Panc1 (cell line): ENCODE data around the gene MYH2. TPM values are rescaled to one million over a fixed set of nuclear protein-coding genes. Genes with fewer than 3 reads are reported as not detected.

Experiments
- ATAC-seq: fragments of 200-7000 bp; cut with Tn5 transposase; 2 replicates; pipeline ENCODE4 v1.9.1; 2020; ENCODE audit warnings: mild to moderate bottlenecking, moderate library complexity
- BruUV-seq: library from RNA; stranded (reverse); fragments of 400-500 nt; replicated peaks from 2 replicates; lab custom pipeline; 2021; lab: Mats Ljungman, UMichigan
- CTCF ChIA-PET: fragments of 300-600 bp; sonication (Branson Sonifier 250); formaldehyde crosslinking; loops from one replicate; lab custom pipeline; 2022; ENCODE audit warnings: antibody characterized with exemption; lab: Charles Lee
- POLR2A ChIA-PET: fragments of 300-600 bp; sonication (Branson Sonifier 250); formaldehyde crosslinking; loops from one replicate; lab custom pipeline; 2022; ENCODE audit warnings: antibody characterized with exemption; lab: Charles Lee
- DNase-seq: peaks from one replicate; pipeline ENCODE4 v3.0.0-alpha.2; 2010; ENCODE audit warnings: low read depth, low spot score
- H3K27ac ChIP-seq: 2 replicates; pipeline ENCODE4 v1.5.1; 2011; ENCODE audit warnings: mild to moderate bottlenecking, low read length, inconsistent platforms
- H3K27me3 ChIP-seq: fragments of 200-500 bp; sonication (Bioruptor generic); 2 replicates; pipeline ENCODE4 v1.6.0; 2014; ENCODE audit warnings: low read length, inconsistent platforms; ENCODE audit not compliant: control insufficient read depth, insufficient read depth
- H3K36me3 ChIP-seq: fragments of 200-500 bp; sonication (Bioruptor generic); 2 replicates; pipeline ENCODE4 v1.5.1; 2014; ENCODE audit warnings: inconsistent platforms, mild to moderate bottlenecking, low read length, moderate library complexity; ENCODE audit not compliant: control insufficient read depth, insufficient read depth
- H3K4me1 ChIP-seq: 2 replicates; pipeline ENCODE4 v1.5.1; 2011; ENCODE audit warnings: inconsistent platforms, mild to moderate bottlenecking, low read length, moderate library complexity; ENCODE audit not compliant: control insufficient read depth, insufficient read depth
- H3K4me3 ChIP-seq, 2 experiments: 2 replicates each; pipeline ENCODE4 v1.5.1; 2011 to 2012; ENCODE audit warnings: low read depth in 2 of 2, low read length in 2 of 2, mild to moderate bottlenecking in 2 of 2, inconsistent platforms in 1 of 2, moderate library complexity in 1 of 2
- H3K9me3 ChIP-seq: fragments of 200-500 bp; sonication (Bioruptor generic); 2 replicates; pipeline ENCODE4 v1.5.1; 2014; ENCODE audit warnings: low read depth, mild to moderate bottlenecking, inconsistent platforms, low read length, moderate library complexity; ENCODE audit not compliant: control insufficient read depth, insufficient read depth
- POLR2AphosphoS5 ChIP-seq: IDR thresholded peaks from 2 replicates; pipeline ENCODE4 v1.6.1; 2012; ENCODE audit warnings: mild to moderate bottlenecking, low read depth, low read length, moderate library complexity
- REST ChIP-seq, 2 experiments: IDR thresholded peaks; 2 replicates each; pipeline ENCODE4 v1.6.1; 2011 to 2012; ENCODE audit warnings: low read depth in 2 of 2, control low read depth in 1 of 2, low read length in 1 of 2, mild to moderate bottlenecking in 1 of 2, moderate library complexity in 1 of 2; ENCODE audit not compliant: insufficient read depth in 1 of 2
- SIN3A ChIP-seq: IDR thresholded peaks from 2 replicates; pipeline ENCODE4 v1.6.1; 2012; ENCODE audit warnings: low read depth, mild to moderate bottlenecking, low read length, moderate library complexity, borderline replicate concordance; ENCODE audit not compliant: insufficient read depth
- TCF7L2 ChIP-seq: IDR thresholded peaks from 2 replicates; pipeline ENCODE4 v1.6.1; 2011; ENCODE audit warnings: mild to moderate bottlenecking, low read depth, low read length, inconsistent platforms
- in situ Hi-C: cut with HindIII; loops from 2 replicates; pipeline ENCODE4 v1.10.0; 2016; ENCODE audit warnings: low sequenced_read_pairs, low pct_unique_long_range_greater_than_20kb
- intact Hi-C: fragments of 100-400 bp; cut with micrococcal nuclease; formaldehyde crosslinking; loops from one replicate; pipeline ENCODE4 v1.10.0; 2022; ENCODE audit not compliant: unreplicated experiment
- total RNA-seq: library from RNA; stranded (reverse); gene quantifications from one replicate; pipeline ENCODE4 v1.2.1, GENCODE V29; 2021; ENCODE audit not compliant: unreplicated experiment
- TF ChIP-seq, protein P1 (sequence below): fragments of 450-650 bp; IDR thresholded peaks from 2 replicates; pipeline ENCODE4 v1.5.1; 2017; ENCODE audit warnings: mild to moderate bottlenecking

Gene MYH2
- total RNA-seq, 1 experiment from 2014 or later: not detected

DNA sequence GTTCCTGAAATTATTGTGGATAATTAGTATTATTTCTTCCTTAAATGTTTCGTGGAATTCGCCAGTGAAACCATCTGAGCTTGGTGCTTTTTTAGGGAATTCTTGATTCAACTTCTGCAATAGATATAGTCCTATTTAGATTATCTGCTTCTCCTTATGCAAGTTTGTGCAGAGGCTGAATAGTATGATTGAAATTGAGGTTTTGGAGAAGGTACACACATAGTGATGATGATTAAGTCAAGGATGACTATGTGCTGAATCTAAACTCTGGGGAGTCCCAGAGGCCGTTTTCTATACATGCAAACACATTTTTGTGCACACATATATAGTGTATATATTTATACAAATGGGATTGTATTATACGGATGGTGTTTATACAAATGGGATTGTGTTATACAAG lies 74.9 kb downstream of the MYH2 start:
- H3K4me3 ChIP-seq: no peak overlapping the region
- no peaks in the 10 kb centered on the region for H3K9me3 ChIP-seq
- in situ Hi-C loops (no loop called here), intact Hi-C loops (no loop called here)
- H3K27ac ChIP-seq: no peak overlapping the region
- POLR2A ChIA-PET: no interaction called here
- DNase-seq: no peak
- H3K27me3 ChIP-seq: no peaks in the 10 kb centered on the region
- TF ChIP-seq REST (IDR thresholded peaks at IDR 0.05; ENCODE audit: insufficient read depth in 1 of 2, low read depth in 2 of 2, low read length in 1 of 2): no peak
- TF ChIP-seq POLR2AphosphoS5: no peak
- TF ChIP-seq TCF7L2: no peak
- TF ChIP-seq, protein P1, sequence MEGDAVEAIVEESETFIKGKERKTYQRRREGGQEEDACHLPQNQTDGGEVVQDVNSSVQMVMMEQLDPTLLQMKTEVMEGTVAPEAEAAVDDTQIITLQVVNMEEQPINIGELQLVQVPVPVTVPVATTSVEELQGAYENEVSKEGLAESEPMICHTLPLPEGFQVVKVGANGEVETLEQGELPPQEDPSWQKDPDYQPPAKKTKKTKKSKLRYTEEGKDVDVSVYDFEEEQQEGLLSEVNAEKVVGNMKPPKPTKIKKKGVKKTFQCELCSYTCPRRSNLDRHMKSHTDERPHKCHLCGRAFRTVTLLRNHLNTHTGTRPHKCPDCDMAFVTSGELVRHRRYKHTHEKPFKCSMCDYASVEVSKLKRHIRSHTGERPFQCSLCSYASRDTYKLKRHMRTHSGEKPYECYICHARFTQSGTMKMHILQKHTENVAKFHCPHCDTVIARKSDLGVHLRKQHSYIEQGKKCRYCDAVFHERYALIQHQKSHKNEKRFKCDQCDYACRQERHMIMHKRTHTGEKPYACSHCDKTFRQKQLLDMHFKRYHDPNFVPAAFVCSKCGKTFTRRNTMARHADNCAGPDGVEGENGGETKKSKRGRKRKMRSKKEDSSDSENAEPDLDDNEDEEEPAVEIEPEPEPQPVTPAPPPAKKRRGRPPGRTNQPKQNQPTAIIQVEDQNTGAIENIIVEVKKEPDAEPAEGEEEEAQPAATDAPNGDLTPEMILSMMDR: no peak
- TF ChIP-seq SIN3A: no peak
- ATAC-seq: no peak
- no TSS peak for BruUV-seq
- no peaks in the 10 kb centered on the region for H3K36me3 ChIP-seq
- CTCF ChIA-PET: no interaction called here
- no peaks in the 10 kb centered on the region for H3K4me1 ChIP-seq

GRCh38 chr17:10471858-10472257 lies 77.6 kb downstream of the MYH2 start:
- TF ChIP-seq, protein P1: no peak
- no peak for TF ChIP-seq SIN3A
- no peak for TF ChIP-seq REST (IDR thresholded peaks at IDR 0.05; ENCODE audit: insufficient read depth in 1 of 2, low read depth in 2 of 2, low read length in 1 of 2)
- TF ChIP-seq POLR2AphosphoS5: no peak
- no peak for TF ChIP-seq TCF7L2
- H3K4me1 ChIP-seq: no peaks in the 10 kb centered on the region
- no peaks in the 10 kb centered on the region for H3K36me3 ChIP-seq
- intact Hi-C loops (no loop called here), in situ Hi-C loops (no loop called here)
- no peak overlapping the region for H3K4me3 ChIP-seq
- no peaks in the 10 kb centered on the region for H3K27me3 ChIP-seq
- H3K27ac ChIP-seq: no peak overlapping the region
- no TSS peak for BruUV-seq
- H3K9me3 ChIP-seq: no peaks in the 10 kb centered on the region
- peak; percentile 30 for DNase-seq
- CTCF ChIA-PET: no interaction called here
- no peak for ATAC-seq
- POLR2A ChIA-PET: no interaction called here

Other genes with a start within 250 kb of the MYH2 start
- not detected for gene MYH13, start 176.7 kb downstream of the MYH2 start, total RNA-seq
- not detected for gene MYH8, start 127.7 kb downstream of the MYH2 start, total RNA-seq
- not detected for gene MYH4, start 80.1 kb downstream of the MYH2 start, total RNA-seq
- not detected for gene MYH1, start 31.1 kb downstream of the MYH2 start, total RNA-seq
- 1.6 TPM for gene MYH3, start 107.7 kb upstream of the MYH2 start, total RNA-seq
- gene SCO1, start 147.9 kb upstream of the MYH2 start, total RNA-seq: 28.0 TPM
- 2.4 TPM for gene ADPRM, start 147.9 kb upstream of the MYH2 start, total RNA-seq
- gene TMEM220, start 180.4 kb upstream of the MYH2 start, total RNA-seq: 9.3 TPM